Smooth muscle cell of the pulmonary artery (primary cell): ENCODE measurements around the gene RFPL1. TPM values are rescaled to one million over a fixed set of nuclear protein-coding genes. Genes with fewer than 3 reads are reported as not detected.

Source experiments
- total RNA-seq: library from RNA; depleted of rRNA; stranded (reverse); fragments of >200 nt; gene quantifications from 2 replicates; pipeline ENCODE4 v1.2.3, GENCODE V29; 2014

Gene RFPL1
- total RNA-seq, result not detected in 2 replicates

DNA sequence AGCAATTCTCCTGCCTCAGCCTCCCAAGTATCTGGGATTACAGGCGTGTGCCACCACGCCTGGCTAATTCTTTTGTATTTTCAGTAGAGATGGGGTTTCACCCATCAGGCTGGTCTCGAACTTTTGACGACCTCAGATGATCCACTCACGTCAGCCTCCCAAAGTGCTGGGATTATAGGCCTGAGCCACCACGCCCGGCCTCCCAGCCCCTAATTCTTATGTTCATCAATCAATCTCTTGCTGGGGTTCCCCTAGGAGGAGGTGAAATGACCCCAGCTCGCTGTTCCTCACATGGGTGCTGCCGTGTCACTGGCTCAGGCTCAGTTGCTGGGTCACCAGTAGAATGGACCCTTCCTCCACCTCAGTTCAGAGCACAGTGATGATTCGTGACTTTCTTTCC is at the start of gene RFPL1:
RFPL1 (plus strand) TSS at position 301 of the 400 bp plus-strand sequence.

DNA sequence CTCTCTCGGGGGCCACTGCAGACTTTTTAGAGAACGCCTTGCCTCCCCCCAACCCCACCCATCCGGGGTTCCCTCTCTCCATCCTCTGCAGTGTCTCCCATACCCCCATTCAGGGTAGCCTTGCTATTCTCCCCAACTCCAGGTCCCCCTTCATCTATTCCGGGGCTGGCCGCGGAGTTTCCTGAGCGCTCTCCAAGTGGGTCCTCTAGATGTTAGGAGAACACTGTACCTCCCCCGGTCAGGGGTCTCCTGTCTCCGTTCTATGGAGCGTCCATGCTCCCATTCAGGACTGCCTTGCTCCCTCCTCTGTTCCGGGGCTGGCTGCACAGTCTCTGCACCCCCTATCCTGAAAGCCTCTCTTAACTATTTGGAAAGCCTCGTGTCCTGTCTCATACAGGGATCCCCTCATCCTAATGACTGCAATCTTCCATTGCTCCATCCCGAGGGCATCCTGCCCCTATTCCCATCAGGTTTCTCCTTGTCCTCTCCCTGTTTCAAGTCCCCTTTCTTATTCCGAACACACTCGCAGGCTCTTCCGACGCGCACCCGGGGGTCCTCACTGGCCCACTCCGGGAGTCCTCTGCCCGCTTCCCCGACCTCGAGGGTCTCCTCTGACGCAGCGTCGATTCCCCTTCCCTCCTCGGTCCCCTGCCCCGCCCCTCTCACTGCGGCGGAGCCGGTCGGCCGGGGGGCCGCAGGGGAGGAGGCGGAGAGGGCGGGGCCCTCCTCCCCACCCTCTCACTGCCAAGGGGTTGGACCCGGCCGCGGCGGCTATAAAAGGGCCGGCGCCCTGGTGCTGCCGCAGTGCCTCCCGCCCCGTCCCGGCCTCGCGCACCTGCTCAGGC is 41.3 kb downstream of the RFPL1 start, which contains the start of gene NEFH:
NEFH (plus strand) TSS at position 802 of the 845 bp plus-strand sequence. CDS start 45 bp downstream, outside the sequence.

Other genes with a start within 250 kb of the RFPL1 start
- gene EMID1, start 232.7 kb upstream of the RFPL1 start, total RNA-seq, result not detected in 2 replicates
- 17.6 and 24.5 TPM in 2 replicates for gene RHBDD3, start 170.6 kb upstream of the RFPL1 start, total RNA-seq
- gene EWSR1, start 170.3 kb upstream of the RFPL1 start, total RNA-seq, result 102 and 105 TPM in 2 replicates
- 16.0 and 19.1 TPM in 2 replicates for gene GAS2L1, start 131.9 kb upstream of the RFPL1 start, total RNA-seq
- not detected in 2 replicates for gene RASL10A, start 122.9 kb upstream of the RFPL1 start, total RNA-seq
- gene AP1B1, start 50.0 kb upstream of the RFPL1 start, total RNA-seq, result 50.6 and 58.5 TPM in 2 replicates
- gene NEFH, start 41.6 kb downstream of the RFPL1 start, total RNA-seq, result 0.20 and 0.53 TPM in 2 replicates
- 39.4 and 62.9 TPM in 2 replicates for gene THOC5, start 115.2 kb downstream of the RFPL1 start, total RNA-seq
- 42.0 and 46.4 TPM in 2 replicates for gene NIPSNAP1, start 142.5 kb downstream of the RFPL1 start, total RNA-seq
- gene NF2, start 165.1 kb downstream of the RFPL1 start, total RNA-seq, result 50.8 and 65.8 TPM in 2 replicates